Parathyroid adenoma (tissue), 2 donors: Measurements from ENCODE around the gene ZNF112.

Source experiments
- H2AFZ ChIP-seq: fragments of 300-600 bp; sonication (generic); one replicate; pipeline ENCODE4 v1.7.0; 2017; ENCODE audit warnings: antibody characterized with exemption, mild to moderate bottlenecking
- H3K27ac ChIP-seq: fragments of 300-600 bp; sonication (generic); one replicate; pipeline ENCODE4 v1.7.0; 2017
- H3K27me3 ChIP-seq: fragments of 300-600 bp; sonication (generic); one replicate; pipeline ENCODE4 v1.7.0; 2017; ENCODE audit warnings: low read length; ENCODE audit not compliant: control insufficient read depth, insufficient read depth
- H3K36me3 ChIP-seq: fragments of 300-600 bp; sonication (generic); one replicate; pipeline ENCODE4 v1.7.0; 2017; ENCODE audit warnings: low read length; ENCODE audit not compliant: control insufficient read depth, insufficient read depth
- H3K4me1 ChIP-seq: fragments of 300-600 bp; sonication (generic); one replicate; pipeline ENCODE4 v1.7.0; 2017; ENCODE audit warnings: control low read depth
- H3K4me2 ChIP-seq: fragments of 300-600 bp; sonication (generic); one replicate; pipeline ENCODE4 v1.7.0; 2017; ENCODE audit warnings: low read length
- H3K4me3 ChIP-seq: fragments of 300-600 bp; sonication (generic); one replicate; pipeline ENCODE4 v1.7.0; 2017; ENCODE audit warnings: low read depth, low read length
- H3K79me2 ChIP-seq: fragments of 300-600 bp; sonication (generic); one replicate; pipeline ENCODE4 v1.7.0; 2017; ENCODE audit warnings: control low read depth
- H3K9ac ChIP-seq: fragments of 300-600 bp; sonication (generic); one replicate; pipeline ENCODE4 v1.7.0; 2017; ENCODE audit warnings: mild to moderate bottlenecking
- H3K9me3 ChIP-seq: fragments of 300-600 bp; sonication (generic); one replicate; pipeline ENCODE4 v1.7.0; 2017; ENCODE audit warnings: low read length; ENCODE audit not compliant: control insufficient read depth
- CTCF ChIP-seq: fragments of 300-600 bp; sonication (generic); IDR thresholded peaks from one replicate; pipeline ENCODE4 v1.7.0; 2017; ENCODE audit warnings: antibody characterized with exemption, mild to moderate bottlenecking
- donor health status: primary hyperparathyroidism.

The ZNF112 gene

GRCh38 chr19:44277331-44277730, 79.1 kb downstream of the ZNF112 start:
- H3K4me1 ChIP-seq: no peaks in the 10 kb centered on the region
- H3K9me3 ChIP-seq: no peaks in the 10 kb centered on the region

More at GRCh38 chr19:44277331-44277730, 79.1 kb downstream of the ZNF112 start:
- H3K79me2 ChIP-seq: no peaks in the 10 kb centered on the region
- no peak overlapping the region for H3K9ac ChIP-seq
- no peak overlapping the region for H3K4me3 ChIP-seq
- H3K4me2 ChIP-seq: no peak overlapping the region
- no peaks in the 10 kb centered on the region for H3K27me3 ChIP-seq
- H3K36me3 ChIP-seq: no peaks in the 10 kb centered on the region
- H2AFZ ChIP-seq: no peak overlapping the region
- no peak overlapping the region for H3K27ac ChIP-seq
- no peak for TF ChIP-seq CTCF
